GF-D8 (cell line): ENCODE results near the gene CENPE.

Experiments
- DNase-seq: peaks from one replicate; lab custom pipeline; 2025; lab: John Stamatoyannopoulos, UW

The CENPE gene

GRCh38 chr4:103123114-103123513 lies 75.0 kb downstream of the CENPE start:
- no peak for DNase-seq

DNA sequence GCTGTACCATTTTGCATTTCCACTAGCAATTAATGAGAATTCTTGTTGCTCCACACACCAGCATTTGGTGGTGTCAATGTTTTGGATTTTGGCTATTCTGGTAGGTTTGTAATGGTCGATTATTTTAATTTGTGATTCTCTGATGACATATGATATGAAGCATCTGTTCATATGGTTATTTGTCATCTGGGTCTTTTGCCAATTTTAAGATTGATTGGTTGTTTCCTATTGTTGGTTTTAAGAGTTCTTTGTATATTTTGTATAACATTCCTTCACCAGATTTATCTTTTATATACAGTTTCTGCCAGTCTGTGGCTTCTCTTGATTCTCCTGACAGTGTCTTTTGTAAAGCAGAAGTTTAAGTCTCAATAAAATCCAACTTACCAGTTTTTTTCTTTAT lies 80.0 kb downstream of the CENPE start:
- no peak for DNase-seq

- no peak for DNase-seq
Observed at GRCh38 chr4:103111598-103111997, 86.5 kb downstream of the CENPE start.

GRCh38 chr4:103108542-103108941 lies 89.6 kb downstream of the CENPE start:
- no peak for DNase-seq

GRCh38 chr4:103105558-103106356 lies 92.4 kb downstream of the CENPE start:
- DNase-seq: no peak

- no peak for DNase-seq
Observed at GRCh38 chr4:103104886-103105285, 93.3 kb downstream of the CENPE start.

DNA sequence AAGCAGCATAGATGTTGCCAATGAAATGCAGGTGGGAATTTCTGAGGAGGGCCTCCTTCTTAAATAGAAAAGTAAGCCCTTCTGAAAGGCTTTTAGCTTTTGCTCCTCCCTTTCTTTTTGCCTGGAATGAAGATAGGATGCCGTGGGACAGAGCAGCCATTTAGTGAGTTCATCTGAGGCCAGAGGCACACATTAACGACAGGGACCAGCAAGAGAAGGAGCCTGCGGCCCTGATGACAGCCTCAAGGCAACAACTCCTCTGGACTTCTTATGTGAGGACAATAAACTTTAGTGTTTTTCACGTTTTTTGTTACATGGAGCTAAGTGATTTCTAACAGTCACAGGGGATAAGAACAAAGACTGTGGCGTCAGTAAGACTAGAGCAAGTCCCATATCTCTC lies 97.5 kb downstream of the CENPE start:
- DNase-seq: no peak

GRCh38 chr4:103099691-103100392 lies 98.3 kb downstream of the CENPE start, which contains the start of gene BDH2:
BDH2 (minus strand) TSS chr4:103099834; CDS start chr4:103096254, 3,580 bp downstream.
- DNase-seq: peak; percentile 86

GRCh38 chr4:103098756-103099440 lies 99.2 kb downstream of the CENPE start:
- DNase-seq: no peak

DNA sequence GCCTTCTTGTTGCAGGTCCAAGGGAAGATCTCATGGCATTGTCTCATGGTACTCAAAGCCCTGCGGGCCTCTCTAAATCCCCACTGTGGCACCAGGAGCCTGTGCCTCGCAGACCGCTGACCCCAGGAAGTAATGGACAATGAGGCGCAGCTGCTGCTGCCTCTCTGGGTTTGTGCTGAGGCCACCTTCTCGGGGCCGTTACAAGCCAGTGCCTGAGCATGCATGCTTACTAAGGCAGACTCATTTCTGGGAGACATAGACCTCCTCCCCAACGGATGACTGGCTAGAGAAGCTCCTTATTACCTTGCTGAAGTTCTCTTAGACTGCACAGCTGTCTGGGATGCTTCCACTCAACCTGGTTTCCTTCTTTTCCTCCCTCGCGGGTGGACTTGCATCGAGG lies 99.8 kb downstream of the CENPE start:
- no peak for DNase-seq

DNA sequence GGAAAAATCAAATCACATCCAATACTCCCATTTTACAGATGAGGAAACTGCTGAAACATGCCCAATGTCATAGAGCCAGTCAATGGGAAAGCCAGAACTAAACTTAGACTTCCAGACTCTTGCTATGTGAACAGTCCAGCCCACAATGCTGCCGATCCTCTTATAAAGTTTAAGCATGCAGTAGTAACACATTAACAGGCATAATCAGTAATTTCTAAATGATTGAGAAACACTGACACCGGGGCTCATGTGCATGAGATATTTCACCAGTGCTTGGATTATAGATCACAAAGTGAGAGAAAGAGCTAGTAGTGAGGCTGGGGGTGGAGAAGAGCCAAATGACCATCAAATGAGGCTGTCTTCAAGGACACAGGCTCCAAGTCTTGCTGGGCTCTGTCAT lies 101.0 kb downstream of the CENPE start:
- no peak for DNase-seq

DNA sequence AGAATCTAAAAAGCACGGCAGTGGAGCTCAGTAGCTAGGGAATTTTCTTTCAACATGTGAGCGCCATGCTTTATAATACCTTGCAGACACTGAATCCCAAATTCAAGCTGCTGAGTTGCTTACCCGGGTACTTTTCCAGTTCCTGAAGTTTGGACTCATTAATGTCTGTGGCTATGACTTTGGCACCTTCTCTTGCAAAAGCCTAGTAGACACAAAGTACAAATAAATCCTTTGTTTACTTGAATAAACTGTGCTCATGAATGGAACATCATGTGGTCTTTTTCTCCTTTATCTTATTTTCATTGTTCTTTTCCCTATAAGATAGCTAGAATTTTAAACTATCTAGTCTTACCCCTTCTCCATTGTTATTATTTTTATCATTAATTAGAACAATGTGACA lies 103.1 kb downstream of the CENPE start:
- DNase-seq: no peak

DNA sequence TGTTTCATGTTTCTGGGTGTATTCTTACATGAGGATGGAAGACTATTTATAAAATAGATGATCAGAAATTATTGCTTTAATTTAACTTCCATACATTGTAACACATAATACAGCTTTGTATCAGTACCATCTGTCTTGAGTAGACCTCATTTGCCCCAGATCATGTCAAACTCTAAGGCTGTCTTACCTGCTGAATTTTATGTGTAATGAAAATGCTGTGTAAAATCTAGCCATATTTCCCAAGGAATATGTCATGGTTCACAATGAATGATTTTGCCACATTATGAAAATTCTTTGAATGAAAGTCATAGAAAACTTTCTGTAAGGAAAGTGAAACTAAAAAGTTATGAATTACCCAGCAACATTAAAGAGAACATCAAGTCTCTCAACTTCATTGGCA lies 105.9 kb downstream of the CENPE start:
- DNase-seq: no peak

DNA sequence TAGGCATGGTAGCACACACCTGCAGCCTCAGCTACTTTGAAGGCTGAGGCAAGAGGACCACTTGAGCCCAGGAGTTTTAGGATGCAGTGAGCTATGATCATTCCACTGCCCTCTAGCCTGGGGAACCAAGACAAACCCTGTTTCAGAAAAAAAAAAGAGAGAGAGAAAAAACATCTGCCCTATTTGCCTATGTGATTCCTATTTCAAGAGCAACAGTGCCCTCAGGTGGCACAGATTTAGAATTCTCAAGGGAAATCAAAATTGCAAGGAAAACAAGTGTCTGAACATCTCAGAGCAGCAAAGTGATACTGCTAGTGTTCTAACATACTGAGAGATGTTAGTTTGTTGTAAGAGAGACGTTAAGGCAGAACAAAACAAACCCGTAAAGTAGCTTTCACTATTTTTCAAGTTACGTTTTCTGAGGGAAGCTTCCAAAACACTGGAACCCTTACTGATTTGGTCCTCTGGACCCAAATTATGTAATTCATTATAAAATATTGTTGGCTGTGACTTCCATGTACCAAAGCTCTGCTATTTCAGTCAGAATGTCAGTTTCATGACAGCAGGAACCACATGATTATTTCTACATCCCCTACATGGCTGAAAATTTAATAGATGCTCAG lies 106.4 kb downstream of the CENPE start:
- peak; percentile 57 for DNase-seq

DNA sequence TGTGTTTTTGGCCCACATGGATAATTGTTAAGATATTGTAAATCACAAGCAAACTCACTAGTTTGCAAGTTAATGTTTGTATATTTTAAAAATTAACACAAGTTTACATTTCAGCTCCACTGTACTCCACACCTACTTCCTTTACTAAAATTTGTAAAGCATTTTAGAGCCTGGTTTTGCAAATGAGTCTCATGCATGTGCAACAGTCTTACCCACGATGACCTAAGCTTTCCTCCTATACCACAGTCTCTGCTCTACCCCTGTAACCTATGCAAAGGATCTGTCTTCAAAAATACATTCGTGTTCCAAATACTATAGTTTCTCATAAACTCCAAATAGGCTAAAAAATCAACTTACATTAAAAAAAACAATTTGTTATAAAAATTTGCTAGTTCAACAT lies 108.7 kb downstream of the CENPE start:
- DNase-seq: no peak

DNA sequence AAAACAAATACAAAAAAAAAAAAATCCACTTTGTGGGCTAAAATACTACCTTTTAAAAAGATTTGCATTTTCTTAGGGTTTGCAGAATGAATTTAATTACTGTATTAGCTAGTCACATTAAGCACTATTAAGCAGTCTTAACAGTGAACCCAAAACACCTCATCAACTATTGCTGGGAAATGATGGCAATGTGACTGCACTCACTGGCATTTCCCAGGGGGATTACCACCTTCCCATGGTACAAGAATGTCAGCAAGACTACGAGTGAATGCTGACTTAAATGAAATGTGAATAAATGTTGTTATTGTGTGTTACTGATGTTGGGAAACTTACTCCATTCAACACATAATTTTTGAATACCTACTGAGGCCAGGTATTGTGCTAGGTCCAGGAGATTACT lies 111.6 kb downstream of the CENPE start:
- no peak for DNase-seq

- DNase-seq: no peak
Observed at GRCh38 chr4:103085555-103086196, 112.5 kb downstream of the CENPE start.

DNA sequence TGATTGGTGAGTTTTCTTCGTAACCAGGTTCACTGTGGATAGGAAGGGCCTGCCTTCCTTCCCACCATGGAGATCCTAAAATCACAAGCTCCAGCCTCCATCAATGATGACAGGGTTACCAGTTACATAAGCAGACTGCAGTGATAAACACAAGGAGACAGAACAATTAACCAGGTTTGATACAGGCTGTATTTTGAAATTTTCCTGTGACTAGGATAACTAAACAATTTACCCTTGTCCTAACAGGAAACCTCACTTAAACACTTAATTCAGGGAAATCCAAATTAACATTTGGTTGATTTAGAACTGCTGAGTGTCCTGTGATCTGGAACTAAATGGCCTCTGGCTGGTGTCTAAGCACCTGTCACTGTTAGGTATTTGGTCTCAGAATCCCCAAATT lies 118.5 kb downstream of the CENPE start:
- no peak for DNase-seq

DNA sequence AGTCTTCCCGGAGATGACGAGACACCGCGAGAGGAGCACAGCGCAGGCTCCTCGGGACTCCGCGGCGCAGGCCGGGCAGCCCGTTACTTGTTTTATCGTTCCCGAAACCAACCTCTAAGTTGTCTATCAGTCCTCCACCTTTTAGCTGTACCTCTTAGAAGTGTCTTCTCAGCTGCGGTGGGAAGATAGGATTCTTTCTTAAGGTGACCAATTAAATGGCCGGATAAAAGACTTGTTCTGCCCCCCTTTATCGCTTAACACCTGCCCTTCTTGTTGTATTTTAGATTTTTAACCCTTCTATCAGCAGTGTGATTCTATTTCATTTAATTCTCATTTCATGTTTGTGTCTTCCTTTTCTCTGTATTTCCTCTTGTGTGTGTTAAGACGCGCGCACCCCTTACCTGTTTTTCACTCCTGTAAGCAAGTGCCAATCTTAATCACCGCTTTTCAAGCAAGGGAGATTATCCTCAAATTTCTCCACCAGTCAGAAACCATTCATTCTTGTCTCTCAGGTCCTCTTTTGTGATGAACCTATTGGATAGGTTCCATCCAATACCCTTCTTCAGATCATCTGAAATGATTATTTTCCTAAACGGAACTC lies 121.3 kb downstream of the CENPE start, which contains the start of gene SLC9B2:
Gene SLC9B2 (minus strand): TSS at position 15 of the 601 bp plus-strand sequence. CDS start 9,211 bp downstream, outside the sequence.
- peak; percentile 38 for DNase-seq

- DNase-seq: peak; percentile 35
Observed at GRCh38 chr4:103075894-103076746, 122.0 kb downstream of the CENPE start.
